H9 (cell line): ENCODE results near the gene CCNF. TPM values are rescaled to one million over a fixed set of nuclear protein-coding genes. Genes with fewer than 3 reads are reported as not detected.

Source experiments
- DNase-seq: peaks from one replicate; pipeline ENCODE4 v3.0.0-alpha.2; 2017
- H2AFZ ChIP-seq: one replicate; pipeline ENCODE4 v1.6.1; 2013; ENCODE audit warnings: mild to moderate bottlenecking, low read length, control low read depth, moderate library complexity
- H2AK5ac ChIP-seq: 2 replicates; pipeline ENCODE4 v1.6.1; 2013; ENCODE audit warnings: low read length, control low read depth, mixed read lengths; ENCODE audit not compliant: insufficient read length
- H2BK120ac ChIP-seq: one replicate; pipeline ENCODE4 v1.6.1; 2013; ENCODE audit warnings: low read depth, mild to moderate bottlenecking, low read length, control low read depth, inconsistent platforms; ENCODE audit not compliant: poor library complexity, severe bottlenecking
- H2BK12ac ChIP-seq: 2 replicates; pipeline ENCODE4 v1.6.1; 2013; ENCODE audit warnings: low read length, control low read depth, mixed read lengths, low read depth; ENCODE audit not compliant: insufficient read length
- H2BK15ac ChIP-seq: 2 replicates; pipeline ENCODE4 v1.6.1; 2013; ENCODE audit warnings: low read depth, low read length, control low read depth
- H2BK20ac ChIP-seq: one replicate; pipeline ENCODE4 v1.6.1; 2013; ENCODE audit warnings: low read depth, mild to moderate bottlenecking, low read length, control low read depth, inconsistent platforms; ENCODE audit not compliant: poor library complexity, severe bottlenecking
- H2BK5ac ChIP-seq: 2 replicates; pipeline ENCODE4 v1.6.1; 2013; ENCODE audit warnings: low read length, control low read depth, mixed read lengths; ENCODE audit not compliant: insufficient read length
- H3K14ac ChIP-seq: 2 replicates; pipeline ENCODE4 v1.6.1; 2013; ENCODE audit warnings: low read length, control low read depth; ENCODE audit not compliant: insufficient read depth
- H3K18ac ChIP-seq: 2 replicates; pipeline ENCODE4 v1.6.1; 2013; ENCODE audit warnings: low read depth, mild to moderate bottlenecking, mixed read lengths, low read length, control low read depth; ENCODE audit not compliant: insufficient read length
- H3K23ac ChIP-seq: 2 replicates; pipeline ENCODE4 v1.6.1; 2013; ENCODE audit warnings: low read length, control low read depth, mixed read lengths, low read depth; ENCODE audit not compliant: insufficient read length
- H3K23me2 ChIP-seq: 2 replicates; pipeline ENCODE4 v1.6.1; 2013; ENCODE audit warnings: low read depth, mild to moderate bottlenecking, mixed read lengths, low read length, control low read depth; ENCODE audit not compliant: insufficient read length, poor library complexity, severe bottlenecking
- H3K27ac ChIP-seq: 2 replicates; pipeline ENCODE4 v1.5.1; 2013; ENCODE audit warnings: low read length, control low read depth, mixed read lengths, low read depth; ENCODE audit not compliant: insufficient read length
- H3K27me3 ChIP-seq: 2 replicates; pipeline ENCODE4 v1.6.1; 2013; ENCODE audit warnings: low read length, control low read depth, inconsistent platforms; ENCODE audit not compliant: insufficient read depth
- H3K4ac ChIP-seq: 2 replicates; pipeline ENCODE4 v1.6.1; 2013; ENCODE audit warnings: low read depth, mild to moderate bottlenecking, control low read depth, inconsistent platforms, low read length, moderate library complexity
- H3K4me1 ChIP-seq: 2 replicates; pipeline ENCODE4 v1.6.1; 2013; ENCODE audit warnings: low read length, control low read depth, inconsistent platforms; ENCODE audit not compliant: insufficient read depth
- H3K4me2 ChIP-seq: 2 replicates; pipeline ENCODE4 v1.6.1; 2013; ENCODE audit warnings: low read length, control low read depth, mixed read lengths; ENCODE audit not compliant: insufficient read length, insufficient read depth
- H3K56ac ChIP-seq: 2 replicates; pipeline ENCODE4 v1.6.1; 2013; ENCODE audit warnings: low read depth, mild to moderate bottlenecking, mixed read lengths, low read length, control low read depth; ENCODE audit not compliant: insufficient read length
- H3K79me1 ChIP-seq: 2 replicates; pipeline ENCODE4 v1.6.1; 2013; ENCODE audit warnings: low read depth, mild to moderate bottlenecking, moderate library complexity, low read length, control low read depth, inconsistent platforms; ENCODE audit not compliant: insufficient read depth, poor library complexity, severe bottlenecking
- H3K79me2 ChIP-seq: 2 replicates; pipeline ENCODE4 v1.6.1; 2013; ENCODE audit warnings: low read length, control low read depth, inconsistent platforms; ENCODE audit not compliant: insufficient read depth
- H3K9ac ChIP-seq: 2 replicates; pipeline ENCODE4 v1.6.1; 2013; ENCODE audit warnings: low read length, control low read depth, mixed read lengths; ENCODE audit not compliant: insufficient read length; ENCODE audit errors: extremely low read depth
- H3K9me3 ChIP-seq: one replicate; pipeline ENCODE4 v1.6.1; 2013; ENCODE audit warnings: low read depth, low read length, inconsistent platforms; ENCODE audit not compliant: control insufficient read depth
- H3T11ph ChIP-seq: one replicate; pipeline ENCODE4 v1.6.1; 2013; ENCODE audit warnings: mild to moderate bottlenecking, low read length, control low read depth, inconsistent platforms
- H4K20me1 ChIP-seq: one replicate; pipeline ENCODE4 v1.6.1; 2013; ENCODE audit not compliant: control insufficient read depth, insufficient read length, insufficient read depth
- H4K5ac ChIP-seq: 2 replicates; pipeline ENCODE4 v1.6.1; 2013; ENCODE audit warnings: low read depth, mild to moderate bottlenecking, mixed read lengths, low read length, control low read depth; ENCODE audit not compliant: insufficient read length
- H4K8ac ChIP-seq: replicated peaks from 2 replicates; pipeline ENCODE4 v1.6.1; 2013; ENCODE audit warnings: low read length, control low read depth, mixed read lengths, low read depth; ENCODE audit not compliant: insufficient read length
- H4K91ac ChIP-seq: 2 replicates; pipeline ENCODE4 v1.6.1; 2013; ENCODE audit warnings: low read depth, mild to moderate bottlenecking, moderate library complexity, mixed read lengths, low read length, control low read depth; ENCODE audit not compliant: insufficient read length
- H3K27ac Mint-ChIP-seq, 3 experiments: 2 replicates in 2 of 3; 3 replicates in 1 of 3; pipeline ENCODE4 v1.8.0; 2020 to 2021; ENCODE audit warnings: mixed read lengths in 3 of 3, mild to moderate bottlenecking in 1 of 3, moderate library complexity in 1 of 3
- H3K27me3 Mint-ChIP-seq: 2 replicates; pipeline ENCODE4 v1.8.0; 2021; ENCODE audit warnings: low read depth, mild to moderate bottlenecking, moderate library complexity, mixed read lengths
- H3K36me3 Mint-ChIP-seq, 3 experiments: 2 replicates in 2 of 3; 3 replicates in 1 of 3; pipeline ENCODE4 v1.8.0; 2020 to 2021; ENCODE audit warnings: low read depth in 3 of 3, mixed read lengths in 3 of 3; ENCODE audit not compliant: insufficient read depth in 1 of 3
- H3K4me1 Mint-ChIP-seq, 2 experiments: 2 replicates each; pipeline ENCODE4 v1.8.0; 2020; ENCODE audit warnings: mixed read lengths in 2 of 2
- H3K4me3 Mint-ChIP-seq, 2 experiments: 2 replicates in 1 of 2; 3 replicates in 1 of 2; pipeline ENCODE4 v1.8.0; 2020 to 2021; ENCODE audit warnings: mild to moderate bottlenecking in 2 of 2, mixed read lengths in 2 of 2, moderate library complexity in 1 of 2
- H3K9me3 Mint-ChIP-seq, 2 experiments: 2 replicates in 1 of 2; 3 replicates in 1 of 2; pipeline ENCODE4 v1.8.0; 2020; ENCODE audit warnings: mild to moderate bottlenecking in 2 of 2, mixed read lengths in 2 of 2, moderate library complexity in 1 of 2
- CTCF ChIP-seq: fragments of 200-600 bp; sonication (generic); conservative IDR thresholded peaks from 3 replicates; pipeline ENCODE4 v1.8.0; 2021; ENCODE audit warnings: antibody characterized with exemption, mild to moderate bottlenecking
- WGBS: extraction: QIAGEN DNeasy Blood & Tissue Kit; methylation state at CpG from one replicate; pipeline ENCODE4 v1.1.7; 2013; ENCODE audit warnings: missing lambda C conversion rate, low lambda C conversion rate, mixed read lengths; ENCODE audit not compliant: insufficient read length; ENCODE audit errors: extremely low coverage; 5-methylcytosine and 5-hydroxymethylcytosine counted together
- microRNA-seq: library from miRNA; unstranded; fragments of <30 nt; microRNA quantifications from one replicate; pipeline ENCODE4, GENCODE V29; 2020; ENCODE audit warnings: borderline microRNAs expressed
- total RNA-seq: library from RNA; stranded (reverse); gene quantifications from 2 replicates; pipeline ENCODE4 v1.2.1, GENCODE V29; 2021

Gene CCNF
- total RNA-seq, 1 experiment from 2014 or later = 61.6 TPM

DNA sequence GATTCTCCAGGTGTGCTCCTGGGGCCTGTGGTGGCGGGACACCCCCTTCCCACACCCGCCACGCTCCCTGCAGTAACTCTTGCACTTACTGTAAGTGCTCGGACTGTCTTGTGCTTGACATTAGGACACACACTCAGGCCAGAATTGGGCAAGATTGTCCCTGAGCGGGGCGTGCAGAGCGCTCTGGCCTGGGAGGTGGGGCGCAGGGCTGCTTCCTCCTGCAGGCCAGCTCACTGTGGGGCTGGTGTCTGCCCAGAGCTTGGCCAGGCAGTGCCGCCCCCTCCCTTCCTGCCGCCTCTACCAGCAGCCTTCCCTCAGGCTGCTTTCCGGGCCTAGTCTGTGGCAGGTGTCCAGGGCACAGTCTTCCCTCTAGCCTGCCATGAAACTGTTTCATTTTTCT is 78.4 kb downstream of the CCNF start:
- TF ChIP-seq CTCF = no peak
- H2BK20ac ChIP-seq = no peak overlapping the region
- no peaks in the 10 kb centered on the region for H3K79me1 ChIP-seq
- H2BK12ac ChIP-seq = no peak overlapping the region
- no peak overlapping the region for H3K4me2 ChIP-seq
- no peak overlapping the region for H2BK120ac ChIP-seq
- H3K9ac ChIP-seq = no peak overlapping the region
- Mint-ChIP-seq H3K27ac (peak overlapping the region in 1 of 3 experiments; percentile 18; a peak in 1 of 7 replicates), H3K27me3 (peaks cover 5% of the 10 kb centered on the region), H3K36me3 (no peaks in the 10 kb centered on the region), H3K4me1 (peaks cover 17 to 29% of the 10 kb centered on the region in 2 experiments), H3K4me3 (no peak overlapping the region), H3K9me3 (no peaks in the 10 kb centered on the region; a peak in 1 of 5 replicates)
- no peak for DNase-seq
- H3K27me3 ChIP-seq = no peaks in the 10 kb centered on the region
- no peak overlapping the region for H3K4ac ChIP-seq
- H3K4me1 ChIP-seq = no peaks in the 10 kb centered on the region; the same call in 1 of the 2 replicates
- no peak overlapping the region for H3K18ac ChIP-seq
- H2BK5ac ChIP-seq = no peak overlapping the region
- H2AFZ ChIP-seq = no peak overlapping the region
- H3K9me3 ChIP-seq = no peaks in the 10 kb centered on the region
- H3K14ac ChIP-seq = no peak overlapping the region
- H2BK15ac ChIP-seq = no peak overlapping the region
- no peaks in the 10 kb centered on the region for H3K23me2 ChIP-seq
- no peaks in the 10 kb centered on the region for H4K20me1 ChIP-seq
- H3K27ac ChIP-seq = no peak overlapping the region
- no peak overlapping the region for H3K23ac ChIP-seq
- no peak overlapping the region for H3K56ac ChIP-seq
- no peak overlapping the region for H4K8ac ChIP-seq
- H2AK5ac ChIP-seq = no peak overlapping the region
- H4K91ac ChIP-seq = no peak overlapping the region
- no peak overlapping the region for H3T11ph ChIP-seq
- H4K5ac ChIP-seq = no peak overlapping the region
- no peaks in the 10 kb centered on the region for H3K79me2 ChIP-seq
- WGBS = no CpG with 5 or more reads among the region's 11 CpGs

Small RNAs within 50 kb of the gene (microRNA-seq; reads per million reads assigned to microRNA genes)
- gene MIR6767 (not detected), gene MIR6768 (not detected)

Other genes starting within 250 kb of the CCNF start
- 7.9 and 9.3 TPM in 2 replicates for gene CASKIN1, start 232.8 kb upstream of the CCNF start, total RNA-seq
- 74.5 and 75.9 TPM in 2 replicates for gene MLST8, start 224.0 kb upstream of the CCNF start, total RNA-seq
- gene BRICD5, start 218.6 kb upstream of the CCNF start, total RNA-seq = 10.8 and 11.9 TPM in 2 replicates
- 37.4 and 38.3 TPM in 2 replicates for gene PGP, start 214.6 kb upstream of the CCNF start, total RNA-seq
- gene E4F1, start 205.9 kb upstream of the CCNF start, total RNA-seq = 35.9 and 37.6 TPM in 2 replicates
- gene DNASE1L2, start 193.0 kb upstream of the CCNF start, total RNA-seq = 2.5 TPM in 2 replicates
- gene ECI1, start 177.9 kb upstream of the CCNF start, total RNA-seq = 90.0 and 95.4 TPM in 2 replicates
- gene RNPS1, start 161.3 kb upstream of the CCNF start, total RNA-seq = 384 and 394 TPM in 2 replicates
- gene ABCA3, start 88.7 kb upstream of the CCNF start, total RNA-seq = 8.0 and 9.5 TPM in 2 replicates
- 40.7 and 45.4 TPM in 2 replicates for gene TEDC2, start 30.7 kb downstream of the CCNF start, total RNA-seq
- 1.3 TPM in 2 replicates for gene NTN3, start 41.9 kb downstream of the CCNF start, total RNA-seq
- 19.0 and 19.8 TPM in 2 replicates for gene TBC1D24, start 45.7 kb downstream of the CCNF start, total RNA-seq
- 176 and 184 TPM in 2 replicates for gene ATP6V0C, start 84.5 kb downstream of the CCNF start, total RNA-seq
- gene AMDHD2, start 90.9 kb downstream of the CCNF start, total RNA-seq = 56.4 and 61.5 TPM in 2 replicates
- gene CEMP1, start 102.0 kb downstream of the CCNF start, total RNA-seq = not detected in 2 replicates
- gene PDPK1, start 108.6 kb downstream of the CCNF start, total RNA-seq = 32.8 and 34.0 TPM in 2 replicates